Measurements from ENCODE around the gene SLC49A4. TPM values are rescaled to one million over a fixed set of nuclear protein-coding genes. Genes with fewer than 3 reads are reported as not detected.

The SLC49A4 gene
- total and polyA plus RNA-seq, 2 of the 8 experiments (the other 6 are each of a cell fraction or from before 2014, with no cell fraction given) = 9.5 to 10.2 TPM

GRCh38 chr3:122793568-122794416, 1.1 kb upstream of the SLC49A4 start, which contains the start of gene HSPBAP1 (continued):
- no peak for TF ChIP-seq CTCF (IDR thresholded peaks at IDR 0.05; ENCODE audit: control extremely low read depth in 1 of 3, insufficient read depth in 1 of 3, low read depth in 1 of 3, low read length in 3 of 3)

All from H1 (cell line).